ENCODE results near the gene PLA2G4C.
"Not testable (repeated sequence)": the region's sequence is repeated elsewhere in the genome, so short reads cannot be mapped to it uniquely, and the experiment has no call there.

Gene PLA2G4C

GRCh38 chr19:48085076-48085475 lies 25.5 kb downstream of the PLA2G4C start:
- Histone ChIP-seq H4K20me1 (ENCODE audit: insufficient read depth, low read length) (no peaks in the 10 kb centered on the region), H3K9me2 (ENCODE audit: low read depth, low read length) (no peaks in the 10 kb centered on the region), H3K27me3 (ENCODE audit: insufficient read depth, low read length) (no peaks in the 10 kb centered on the region), H3K9ac (ENCODE audit: low read length) (no peak overlapping the region), H2AFZ (ENCODE audit: low read length) (no peak overlapping the region), H3K4me3 (ENCODE audit: low read depth, low read length, poor library complexity, severe bottlenecking) (no peak overlapping the region), H3K4me2 (ENCODE audit: low read length) (no peak overlapping the region), H3F3A (ENCODE audit: insufficient read depth, low read length) (no peaks in the 10 kb centered on the region), H3K27ac (ENCODE audit: low read depth, low read length, poor library complexity, severe bottlenecking) (no peak overlapping the region), H3K79me2 (ENCODE audit: insufficient read depth, low read length) (no peaks in the 10 kb centered on the region), H3K9me3 (ENCODE audit: low read length) (no peaks in the 10 kb centered on the region), H3K36me3 (ENCODE audit: insufficient read depth, low read length) (no peaks in the 10 kb centered on the region), H3K4me1 (ENCODE audit: insufficient read depth, low read length, severe bottlenecking) (no peaks in the 10 kb centered on the region)
- TF ChIP-seq, protein P1, sequence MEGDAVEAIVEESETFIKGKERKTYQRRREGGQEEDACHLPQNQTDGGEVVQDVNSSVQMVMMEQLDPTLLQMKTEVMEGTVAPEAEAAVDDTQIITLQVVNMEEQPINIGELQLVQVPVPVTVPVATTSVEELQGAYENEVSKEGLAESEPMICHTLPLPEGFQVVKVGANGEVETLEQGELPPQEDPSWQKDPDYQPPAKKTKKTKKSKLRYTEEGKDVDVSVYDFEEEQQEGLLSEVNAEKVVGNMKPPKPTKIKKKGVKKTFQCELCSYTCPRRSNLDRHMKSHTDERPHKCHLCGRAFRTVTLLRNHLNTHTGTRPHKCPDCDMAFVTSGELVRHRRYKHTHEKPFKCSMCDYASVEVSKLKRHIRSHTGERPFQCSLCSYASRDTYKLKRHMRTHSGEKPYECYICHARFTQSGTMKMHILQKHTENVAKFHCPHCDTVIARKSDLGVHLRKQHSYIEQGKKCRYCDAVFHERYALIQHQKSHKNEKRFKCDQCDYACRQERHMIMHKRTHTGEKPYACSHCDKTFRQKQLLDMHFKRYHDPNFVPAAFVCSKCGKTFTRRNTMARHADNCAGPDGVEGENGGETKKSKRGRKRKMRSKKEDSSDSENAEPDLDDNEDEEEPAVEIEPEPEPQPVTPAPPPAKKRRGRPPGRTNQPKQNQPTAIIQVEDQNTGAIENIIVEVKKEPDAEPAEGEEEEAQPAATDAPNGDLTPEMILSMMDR (IDR thresholded peaks at IDR 0.05; ENCODE audit: low read length), result no peak
- no peak for TF ChIP-seq EZH2 (IDR thresholded peaks at IDR 0.05; ENCODE audit: borderline replicate concordance, low read length)

GRCh38 chr19:48081106-48081505 lies 29.5 kb downstream of the PLA2G4C start:
- TF ChIP-seq, protein P1 (IDR thresholded peaks at IDR 0.05; ENCODE audit: low read length), result no peak
- no peak for TF ChIP-seq EZH2 (IDR thresholded peaks at IDR 0.05; ENCODE audit: borderline replicate concordance, low read length)

GRCh38 chr19:48070177-48070769 lies 40.3 kb downstream of the PLA2G4C start:
- not testable (repeated sequence) for H3K27ac ChIP-seq (ENCODE audit: low read depth, low read length, poor library complexity, severe bottlenecking); H3K79me2 ChIP-seq (ENCODE audit: insufficient read depth, low read length); H3K9me3 ChIP-seq (ENCODE audit: low read length); H3F3A ChIP-seq (ENCODE audit: insufficient read depth, low read length); H4K20me1 ChIP-seq (ENCODE audit: insufficient read depth, low read length); H3K27me3 ChIP-seq (ENCODE audit: insufficient read depth, low read length); H2AFZ ChIP-seq (ENCODE audit: low read length); H3K4me2 ChIP-seq (ENCODE audit: low read length); H3K4me3 ChIP-seq (ENCODE audit: low read depth, low read length, poor library complexity, severe bottlenecking); H3K9me2 ChIP-seq (ENCODE audit: low read depth, low read length); H3K36me3 ChIP-seq (ENCODE audit: insufficient read depth, low read length); H3K4me1 ChIP-seq (ENCODE audit: insufficient read depth, low read length, severe bottlenecking); H3K9ac ChIP-seq (ENCODE audit: low read length)

More at GRCh38 chr19:48081106-48081505, 29.5 kb downstream of the PLA2G4C start:
- H4K20me1 ChIP-seq (ENCODE audit: insufficient read depth, low read length), result no peaks in the 10 kb centered on the region
- H3K4me1 ChIP-seq (ENCODE audit: insufficient read depth, low read length, severe bottlenecking), result no peaks in the 10 kb centered on the region
- no peaks in the 10 kb centered on the region for H3K36me3 ChIP-seq (ENCODE audit: insufficient read depth, low read length)
- no peaks in the 10 kb centered on the region for H3F3A ChIP-seq (ENCODE audit: insufficient read depth, low read length)
- H3K27me3 ChIP-seq (ENCODE audit: insufficient read depth, low read length), result no peaks in the 10 kb centered on the region
- no peak overlapping the region for H3K4me3 ChIP-seq (ENCODE audit: low read depth, low read length, poor library complexity, severe bottlenecking)
- no peak overlapping the region for H3K27ac ChIP-seq (ENCODE audit: low read depth, low read length, poor library complexity, severe bottlenecking)
- H3K9me3 ChIP-seq (ENCODE audit: low read length), result no peaks in the 10 kb centered on the region
- H3K9ac ChIP-seq (ENCODE audit: low read length), result no peak overlapping the region
- H2AFZ ChIP-seq (ENCODE audit: low read length), result no peak overlapping the region
- no peak overlapping the region for H3K4me2 ChIP-seq (ENCODE audit: low read length)
- H3K79me2 ChIP-seq (ENCODE audit: insufficient read depth, low read length), result no peaks in the 10 kb centered on the region
- H3K9me2 ChIP-seq (ENCODE audit: low read depth, low read length), result no peaks in the 10 kb centered on the region

DNA sequence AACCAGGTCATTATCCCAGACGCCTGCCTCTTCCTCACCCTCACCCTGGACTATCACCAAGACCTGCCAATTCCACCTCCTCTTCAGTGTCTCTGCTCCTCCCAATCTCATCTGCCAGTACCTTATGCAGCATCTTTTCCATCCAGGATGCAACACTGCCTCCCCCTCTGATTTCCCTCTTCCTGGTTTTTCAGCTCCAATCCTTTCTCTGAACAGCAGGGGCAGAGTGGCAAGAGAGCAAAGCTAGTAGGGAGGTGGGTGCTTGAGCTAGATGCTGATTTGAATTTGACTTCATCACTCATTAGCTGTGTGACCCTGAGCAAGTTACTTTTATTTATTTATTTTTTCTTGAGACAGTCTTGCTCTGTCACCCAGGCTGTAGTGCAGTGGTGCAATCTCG lies 41.2 kb downstream of the PLA2G4C start:
- Histone ChIP-seq H2AFZ (ENCODE audit: low read length) (no peak overlapping the region), H3K4me1 (ENCODE audit: insufficient read depth, low read length, severe bottlenecking) (no peaks in the 10 kb centered on the region), H4K20me1 (ENCODE audit: insufficient read depth, low read length) (no peaks in the 10 kb centered on the region), H3K9me3 (ENCODE audit: low read length) (no peaks in the 10 kb centered on the region), H3K9me2 (ENCODE audit: low read depth, low read length) (no peaks in the 10 kb centered on the region), H3K4me3 (ENCODE audit: low read depth, low read length, poor library complexity, severe bottlenecking) (no peak overlapping the region), H3K9ac (ENCODE audit: low read length) (no peak overlapping the region), H3F3A (ENCODE audit: insufficient read depth, low read length) (no peaks in the 10 kb centered on the region), H3K27ac (ENCODE audit: low read depth, low read length, poor library complexity, severe bottlenecking) (no peak overlapping the region), H3K27me3 (ENCODE audit: insufficient read depth, low read length) (no peaks in the 10 kb centered on the region; the same call in 1 of the 2 replicates), H3K36me3 (ENCODE audit: insufficient read depth, low read length) (no peaks in the 10 kb centered on the region), H3K4me2 (ENCODE audit: low read length) (no peak overlapping the region), H3K79me2 (ENCODE audit: insufficient read depth, low read length) (no peaks in the 10 kb centered on the region)
- no peak for TF ChIP-seq EZH2 (IDR thresholded peaks at IDR 0.05; ENCODE audit: borderline replicate concordance, low read length)

Measured in OCI-LY1 (cell line).